ENCODE results near the gene RREB1. TPM values are rescaled to one million over a fixed set of nuclear protein-coding genes. Genes with fewer than 3 reads are reported as not detected.

RREB1 gene
- total and polyA plus RNA-seq, 2 experiments from 2014 or later: 8.5 to 25.5 TPM

DNA sequence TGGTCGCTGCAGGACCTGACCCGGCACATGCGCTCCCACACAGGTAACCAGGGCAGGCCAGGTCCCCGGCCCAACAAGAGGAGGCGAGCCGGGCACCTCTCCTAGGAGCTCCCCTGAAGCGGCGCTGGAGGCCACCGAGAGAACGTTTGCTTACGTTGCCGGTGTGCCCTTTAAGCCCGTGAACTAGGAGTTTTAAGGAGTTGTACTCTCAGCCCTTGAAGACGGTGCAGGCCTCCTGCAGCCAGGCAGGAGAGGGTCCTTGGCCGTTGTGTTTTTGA, 139.4 kb downstream of the RREB1 start:
- no peaks in the 10 kb centered on the region for H4K20me1 ChIP-seq (replicated peaks; ENCODE audit: insufficient read depth)
- H3K27ac Mint-ChIP-seq: no peak overlapping the region

More for the DNA sequence above, 139.4 kb downstream of the RREB1 start:
- no peak overlapping the region for H3K4me3 ChIP-seq
- no peaks in the 10 kb centered on the region for H3K36me3 ChIP-seq (ENCODE audit: insufficient read depth)
- H3K9me3 Mint-ChIP-seq: no peaks in the 10 kb centered on the region
- H3K4me1 ChIP-seq (ENCODE audit: insufficient read depth): peaks cover 12% of the 10 kb centered on the region
- peaks cover 17% of the 10 kb centered on the region; the same call in 2 of the 3 replicates for H3K36me3 Mint-ChIP-seq (ENCODE audit: low read depth)
- ATAC-seq (no peak), DNase-seq (ENCODE audit: low spot score) (no peak)
- no peak overlapping the region for H3K4me3 Mint-ChIP-seq
- no peak overlapping the region for H3K27ac ChIP-seq (ENCODE audit: low read depth)
- no peaks in the 10 kb centered on the region for H3K9me2 ChIP-seq (ENCODE audit: insufficient read depth)
- H3K79me2 ChIP-seq (replicated peaks; ENCODE audit: insufficient read depth): no peaks in the 10 kb centered on the region
- no peak for TF ChIP-seq ZNF331 (CRISPR knock-in tag; IDR thresholded peaks at IDR 0.05; ENCODE audit: low read depth)
- TF ChIP-seq POLR2AphosphoS5 (IDR thresholded peaks at IDR 0.05; ENCODE audit: low read depth): no peak
- no peak for TF ChIP-seq CREB1 (CRISPR knock-in tag; IDR thresholded peaks at IDR 0.05; ENCODE audit: low read depth)
- no peak for TF ChIP-seq EZH2 (IDR thresholded peaks at IDR 0.05; ENCODE audit: low read depth, unreplicated experiment)
- no peak for TF ChIP-seq NANOG (IDR thresholded peaks at IDR 0.05; ENCODE audit: borderline replicate concordance)
- TF ChIP-seq, protein P1, sequence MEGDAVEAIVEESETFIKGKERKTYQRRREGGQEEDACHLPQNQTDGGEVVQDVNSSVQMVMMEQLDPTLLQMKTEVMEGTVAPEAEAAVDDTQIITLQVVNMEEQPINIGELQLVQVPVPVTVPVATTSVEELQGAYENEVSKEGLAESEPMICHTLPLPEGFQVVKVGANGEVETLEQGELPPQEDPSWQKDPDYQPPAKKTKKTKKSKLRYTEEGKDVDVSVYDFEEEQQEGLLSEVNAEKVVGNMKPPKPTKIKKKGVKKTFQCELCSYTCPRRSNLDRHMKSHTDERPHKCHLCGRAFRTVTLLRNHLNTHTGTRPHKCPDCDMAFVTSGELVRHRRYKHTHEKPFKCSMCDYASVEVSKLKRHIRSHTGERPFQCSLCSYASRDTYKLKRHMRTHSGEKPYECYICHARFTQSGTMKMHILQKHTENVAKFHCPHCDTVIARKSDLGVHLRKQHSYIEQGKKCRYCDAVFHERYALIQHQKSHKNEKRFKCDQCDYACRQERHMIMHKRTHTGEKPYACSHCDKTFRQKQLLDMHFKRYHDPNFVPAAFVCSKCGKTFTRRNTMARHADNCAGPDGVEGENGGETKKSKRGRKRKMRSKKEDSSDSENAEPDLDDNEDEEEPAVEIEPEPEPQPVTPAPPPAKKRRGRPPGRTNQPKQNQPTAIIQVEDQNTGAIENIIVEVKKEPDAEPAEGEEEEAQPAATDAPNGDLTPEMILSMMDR (conservative IDR thresholded peaks at IDR 0.05; ENCODE audit: low read depth in 2 of 2): no peak
- TF ChIP-seq JUNB (IDR thresholded peaks at IDR 0.05; ENCODE audit: unreplicated experiment): no peak
- no peak for TF ChIP-seq ZNF462 (CRISPR knock-in tag; IDR thresholded peaks at IDR 0.05)
- TF ChIP-seq EZH2phosphoT487 (IDR thresholded peaks at IDR 0.05; ENCODE audit: unreplicated experiment): no peak
- TF ChIP-seq, protein P2, sequence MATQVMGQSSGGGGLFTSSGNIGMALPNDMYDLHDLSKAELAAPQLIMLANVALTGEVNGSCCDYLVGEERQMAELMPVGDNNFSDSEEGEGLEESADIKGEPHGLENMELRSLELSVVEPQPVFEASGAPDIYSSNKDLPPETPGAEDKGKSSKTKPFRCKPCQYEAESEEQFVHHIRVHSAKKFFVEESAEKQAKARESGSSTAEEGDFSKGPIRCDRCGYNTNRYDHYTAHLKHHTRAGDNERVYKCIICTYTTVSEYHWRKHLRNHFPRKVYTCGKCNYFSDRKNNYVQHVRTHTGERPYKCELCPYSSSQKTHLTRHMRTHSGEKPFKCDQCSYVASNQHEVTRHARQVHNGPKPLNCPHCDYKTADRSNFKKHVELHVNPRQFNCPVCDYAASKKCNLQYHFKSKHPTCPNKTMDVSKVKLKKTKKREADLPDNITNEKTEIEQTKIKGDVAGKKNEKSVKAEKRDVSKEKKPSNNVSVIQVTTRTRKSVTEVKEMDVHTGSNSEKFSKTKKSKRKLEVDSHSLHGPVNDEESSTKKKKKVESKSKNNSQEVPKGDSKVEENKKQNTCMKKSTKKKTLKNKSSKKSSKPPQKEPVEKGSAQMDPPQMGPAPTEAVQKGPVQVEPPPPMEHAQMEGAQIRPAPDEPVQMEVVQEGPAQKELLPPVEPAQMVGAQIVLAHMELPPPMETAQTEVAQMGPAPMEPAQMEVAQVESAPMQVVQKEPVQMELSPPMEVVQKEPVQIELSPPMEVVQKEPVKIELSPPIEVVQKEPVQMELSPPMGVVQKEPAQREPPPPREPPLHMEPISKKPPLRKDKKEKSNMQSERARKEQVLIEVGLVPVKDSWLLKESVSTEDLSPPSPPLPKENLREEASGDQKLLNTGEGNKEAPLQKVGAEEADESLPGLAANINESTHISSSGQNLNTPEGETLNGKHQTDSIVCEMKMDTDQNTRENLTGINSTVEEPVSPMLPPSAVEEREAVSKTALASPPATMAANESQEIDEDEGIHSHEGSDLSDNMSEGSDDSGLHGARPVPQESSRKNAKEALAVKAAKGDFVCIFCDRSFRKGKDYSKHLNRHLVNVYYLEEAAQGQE (IDR thresholded peaks at IDR 0.05; ENCODE audit: unreplicated experiment): no peak
- no peak for TF ChIP-seq ETS1 (IDR thresholded peaks at IDR 0.05)
- TF ChIP-seq ZNF114 (CRISPR knock-in tag; IDR thresholded peaks at IDR 0.05): no peak
- TF ChIP-seq STAT1 (IDR thresholded peaks at IDR 0.05; ENCODE audit: unreplicated experiment): no peak
- no peaks in the 10 kb centered on the region for H3K27me3 Mint-ChIP-seq (ENCODE audit: insufficient read depth, low read depth, poor library complexity)
- no peaks in the 10 kb centered on the region for H3K27me3 ChIP-seq (ENCODE audit: insufficient read depth)
- no peak overlapping the region for H3K4me2 ChIP-seq
- no peak overlapping the region for H2AFZ ChIP-seq
- H3K4me1 Mint-ChIP-seq: peaks cover 14% of the 10 kb centered on the region
- H3F3A ChIP-seq (replicated peaks; ENCODE audit: low read depth): no peaks in the 10 kb centered on the region

Data from GM23338 (cell line).